Gastrocnemius medialis (tissue), 4 donors: ENCODE measurements around the gene PCDHGC3. TPM values are rescaled to one million over a fixed set of nuclear protein-coding genes. Genes with fewer than 3 reads are reported as not detected.
A peak's percentile ranks its signal among the peaks of the same experiment; 100 is the strongest.

Experiments
- ATAC-seq, 2 donors: fragments of 150-250 bp; one replicate each; pipeline ENCODE4 v1.9.1; 2016
- DNase-seq, 2 donors: peaks; one replicate each; pipeline ENCODE4 v3.0.0-alpha.2; 2019
- H3K27ac ChIP-seq, 4 donors: fragments of 200-600 bp; sonication (generic); 1 replicate in 1 of 4; 2 replicates in 3 of 4; pipeline ENCODE4 v1.5.1; 2016 to 2018; ENCODE audit warnings: mild to moderate bottlenecking in 2 of 4, moderate library complexity in 1 of 4
- H3K27me3 ChIP-seq, 3 donors: fragments of 200-600 bp; sonication (generic) in 2 of 3; 1 replicate in 1 of 3; 2 replicates in 2 of 3; pipeline versions ENCODE4 v1.5.1 to v1.6.0; 2016 to 2019; ENCODE audit warnings: mild to moderate bottlenecking in 1 of 3, moderate library complexity in 1 of 3
- H3K36me3 ChIP-seq, 2 donors: fragments of 200-600 bp; sonication (generic) in 1 of 2; one replicate each; pipeline ENCODE4 v1.5.1; 2017 to 2018
- H3K4me1 ChIP-seq, 2 donors: fragments of 200-600 bp; sonication (generic) in 1 of 2; one replicate each; pipeline ENCODE4 v1.5.1; 2016 to 2017; ENCODE audit warnings: mild to moderate bottlenecking in 2 of 2
- H3K4me3 ChIP-seq, 4 donors: fragments of 200-600 bp; sonication (generic) in 3 of 4; 1 replicate in 1 of 4; 2 replicates in 3 of 4; pipeline ENCODE4 v1.5.1; 2016 to 2019; ENCODE audit warnings: mild to moderate bottlenecking in 2 of 4
- H3K9me3 ChIP-seq, 3 donors: fragments of 200-600 bp; sonication (generic) in 2 of 3; 1 replicate in 1 of 3; 2 replicates in 2 of 3; pipeline ENCODE4 v1.5.1; 2016 to 2019
- CTCF ChIP-seq, 5 experiments: fragments of 450-650 bp in 3 of 5; fragments of 200-600 bp in 2 of 5; sonication (generic) in 2 of 5; IDR thresholded peaks in 4 of 5; conservative IDR thresholded peaks in 1 of 5; 1 replicate in 4 of 5; 2 replicates in 1 of 5; pipeline ENCODE4 v1.5.1; 2016 to 2019; ENCODE audit warnings: antibody characterized with exemption in 5 of 5, mild to moderate bottlenecking in 3 of 5, moderate library complexity in 3 of 5
- POLR2A ChIP-seq, 2 donors: fragments of 450-650 bp; IDR thresholded peaks; one replicate each; pipeline ENCODE4 v1.6.1; 2017; ENCODE audit warnings: antibody characterized with exemption in 2 of 2, mild to moderate bottlenecking in 2 of 2, moderate library complexity in 2 of 2
- in situ Hi-C, 4 donors: fragments of 200-750 bp; cut with MboI; loops; one replicate each; pipeline versions ENCODE4 v1.15.0 to v1.8.0; 2017; ENCODE audit warnings: low sequenced_read_pairs in 4 of 4
- intact Hi-C: fragments of 100-400 bp; cut with DNase I; formaldehyde crosslinking; loops from one replicate; pipeline ENCODE4 v1.15.1; 2023; ENCODE audit warnings: low total_unique reads
- total RNA-seq, 4 donors: library from RNA; depleted of rRNA; stranded (reverse); fragments of >200 nt; gene quantifications; one replicate each; pipeline versions ENCODE4 v1.1.0 to v1.2.3, GENCODE V29; 2016

PCDHGC3 gene
- total RNA-seq, 4 donors from 2014 or later: 11.8 to 14.5 (median 13.8) TPM

- intact Hi-C loops: no loop called here
- TF ChIP-seq POLR2A (IDR thresholded peaks at IDR 0.05) (no peak), CTCF (IDR thresholded peaks at IDR 0.05 in 4 of 5, conservative IDR thresholded peaks at IDR 0.05 in 1 of 5) (no peak)
- peak overlapping the region; percentile 84 to 88 (median 86) for H3K27ac ChIP-seq
- peaks cover 63 to 67% of the 10 kb centered on the region in 2 donors for H3K4me1 ChIP-seq
- peaks cover 0 to 11% of the 10 kb centered on the region in 2 donors for H3K36me3 ChIP-seq
- no peak overlapping the region for H3K4me3 ChIP-seq
- H3K27me3 ChIP-seq: no peaks in the 10 kb centered on the region
- ATAC-seq (no peak), DNase-seq (peak in 1 of 2 donors; percentile 12)
- in situ Hi-C loops: no loop called here
- H3K9me3 ChIP-seq: no peaks in the 10 kb centered on the region
Observed at GRCh38 chr5:141510160-141510559, 34.4 kb downstream of the PCDHGC3 start.

GRCh38 chr5:141510850-141511601, 35.3 kb downstream of the PCDHGC3 start:
- no peak for ATAC-seq
- Histone ChIP-seq H3K27ac (peak overlapping the region; percentile 87 to 92 (median 90)), H3K27me3 (no peaks in the 10 kb centered on the region), H3K4me3 (no peak overlapping the region), H3K9me3 (no peaks in the 10 kb centered on the region), H3K4me1 (peaks cover 72% of the 10 kb centered on the region in 2 donors), H3K36me3 (peaks cover 0 to 14% of the 10 kb centered on the region in 2 donors)
- TF ChIP-seq CTCF (IDR thresholded peaks at IDR 0.05 in 4 of 5, conservative IDR thresholded peaks at IDR 0.05 in 1 of 5) (no peak), POLR2A (IDR thresholded peaks at IDR 0.05) (no peak)
- DNase-seq: peak in 1 of 2 donors; percentile 28
- in situ Hi-C loops: no loop called here
- intact Hi-C loops: no loop called here

- H3K27ac ChIP-seq: peak overlapping the region; percentile 87 to 92 (median 90)
- H3K4me1 ChIP-seq: peaks cover 72 to 75% of the 10 kb centered on the region in 2 donors
Observed at GRCh38 chr5:141511771-141512325, 36.1 kb downstream of the PCDHGC3 start.

GRCh38 chr5:141512390-141512910, 36.7 kb downstream of the PCDHGC3 start:
- Histone ChIP-seq H3K4me3 (peak overlapping the region; percentile 51 to 65 (median 55)), H3K36me3 (peaks cover 0 to 25% of the 10 kb centered on the region in 2 donors), H3K9me3 (no peaks in the 10 kb centered on the region), H3K27ac (peak overlapping the region; percentile 87 to 92 (median 90)), H3K4me1 (peaks cover 71 to 75% of the 10 kb centered on the region in 2 donors), H3K27me3 (no peaks in the 10 kb centered on the region)
- intact Hi-C loops (no loop called here), in situ Hi-C loops (no loop called here)
- TF ChIP-seq CTCF (IDR thresholded peaks at IDR 0.05 in 4 of 5, conservative IDR thresholded peaks at IDR 0.05 in 1 of 5) (peak; percentile 76 to 93 (median 87)), POLR2A (IDR thresholded peaks at IDR 0.05) (no peak)
- DNase-seq (peak; percentile 68 to 85), ATAC-seq (peak in 1 of 2 donors; percentile 16)

More at GRCh38 chr5:141511771-141512325, 36.1 kb downstream of the PCDHGC3 start:
- TF ChIP-seq CTCF (IDR thresholded peaks at IDR 0.05 in 4 of 5, conservative IDR thresholded peaks at IDR 0.05 in 1 of 5) (no peak), POLR2A (IDR thresholded peaks at IDR 0.05) (no peak)
- intact Hi-C loops (no loop called here), in situ Hi-C loops (no loop called here)
- Histone ChIP-seq H3K9me3 (no peaks in the 10 kb centered on the region), H3K36me3 (peaks cover 0 to 22% of the 10 kb centered on the region in 2 donors), H3K4me3 (no peak overlapping the region), H3K27me3 (no peaks in the 10 kb centered on the region)
- DNase-seq (peak in 1 of 2 donors; percentile 8), ATAC-seq (no peak)
